Measurements from ENCODE around the gene SP6. TPM values are rescaled to one million over a fixed set of nuclear protein-coding genes. Genes with fewer than 3 reads are reported as not detected.

SP6 gene
- total RNA-seq, 1 experiment from 2014 or later: 3.1 TPM

DNA sequence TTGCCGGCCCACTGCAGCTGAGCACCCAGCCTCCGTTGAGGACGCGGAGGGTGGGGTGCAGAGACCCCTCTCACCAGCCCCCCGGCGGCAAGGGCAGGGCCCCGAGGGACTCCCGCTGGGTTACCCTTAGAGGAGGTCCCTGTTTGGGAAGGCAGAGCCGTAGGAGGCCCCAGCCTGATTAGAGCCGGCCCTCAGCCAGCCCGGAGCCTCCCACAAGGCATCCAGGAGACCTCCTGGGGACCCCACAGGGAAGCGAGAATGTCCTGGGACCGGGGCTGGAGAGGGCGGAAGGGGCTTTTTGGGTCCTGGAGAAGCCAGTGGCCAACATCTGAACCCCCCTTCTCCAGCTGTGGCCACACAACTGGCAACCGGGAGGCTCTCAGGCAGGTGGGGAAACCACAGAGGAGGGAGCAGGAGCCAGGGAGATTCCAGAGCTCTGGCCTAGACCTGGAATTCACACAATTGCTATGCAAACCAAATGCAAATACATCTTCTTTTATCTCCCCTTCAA lies 21.7 kb upstream of the SP6 start:
- no peak for DNase-seq
- Histone ChIP-seq H3K79me2 (ENCODE audit: low read length) (no peaks in the 10 kb centered on the region), H3K27ac (ENCODE audit: low read length) (no peak overlapping the region), H3K9me2 (replicated peaks; ENCODE audit: low read length) (no peaks in the 10 kb centered on the region), H4K20me1 (ENCODE audit: low read length) (no peaks in the 10 kb centered on the region), H3K36me3 (ENCODE audit: low read depth, low read length) (no peaks in the 10 kb centered on the region), H3K4me1 (ENCODE audit: insufficient read depth, low read length) (no peaks in the 10 kb centered on the region), H3K9ac (ENCODE audit: low read length) (no peak overlapping the region), H2AFZ (ENCODE audit: low read length) (no peak overlapping the region), H3F3A (ENCODE audit: low read length, unreplicated experiment) (no peaks in the 10 kb centered on the region), H3K4me2 (ENCODE audit: low read length) (no peak overlapping the region), H3K4me3 (ENCODE audit: low read length) (no peak overlapping the region), H3K27me3 (ENCODE audit: low read length) (no peaks in the 10 kb centered on the region), H3K9me3 (ENCODE audit: low read length) (no peaks in the 10 kb centered on the region)
- ATAC-seq: no peak
- TF ChIP-seq EZH2 (IDR thresholded peaks at IDR 0.05; ENCODE audit: low read length, unreplicated experiment): no peak
- no peak for TF ChIP-seq CTCF (conservative IDR thresholded peaks at IDR 0.05; ENCODE audit: low read depth, low read length)
- no peak for TF ChIP-seq EZH2phosphoT487 (IDR thresholded peaks at IDR 0.05; ENCODE audit: borderline replicate concordance, low read length)
- intact Hi-C loops (cut with micrococcal nuclease): no loop called here
- CTCF ChIA-PET: interaction anchor here (0.6 kb wide), 1 partner anchor 141 kb away, joined by 3 read pairs; no protein-coding TSS in a partner anchor
- BruUV-seq (replicated peaks): no TSS peak
- POLR2A ChIA-PET (ENCODE audit: unreplicated experiment): no interaction called here

DNA sequence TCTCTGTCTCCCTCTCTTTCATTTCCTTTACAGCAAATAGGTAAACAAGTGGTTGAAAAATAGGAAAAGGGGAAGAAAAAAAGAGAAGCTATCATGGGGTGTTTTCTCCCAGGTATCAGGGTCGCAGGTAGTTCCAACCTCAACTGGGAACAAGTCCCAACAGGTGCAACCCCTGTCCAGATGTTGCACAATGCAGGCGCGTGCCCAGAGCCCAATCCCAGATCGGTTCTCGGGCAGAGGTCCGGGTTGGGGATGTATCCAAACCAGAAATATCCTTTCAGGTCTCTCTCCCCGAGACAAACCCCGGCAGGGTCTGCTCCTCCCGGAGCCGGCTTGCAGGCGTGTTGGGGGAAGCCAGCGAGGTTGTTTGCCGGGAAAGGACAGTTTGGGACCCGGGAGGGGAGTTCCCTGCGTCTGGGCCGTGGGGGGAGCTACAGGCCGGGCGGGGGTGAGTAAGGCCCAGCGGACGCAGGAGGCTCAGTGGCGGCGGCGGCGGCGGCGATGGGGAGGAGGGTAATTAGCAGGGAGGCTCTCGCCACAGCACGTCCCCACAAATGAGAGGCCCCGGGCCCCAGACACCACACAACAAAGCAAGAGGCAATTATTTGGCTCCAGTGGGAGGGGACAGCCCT lies 21.2 kb upstream of the SP6 start:
- Histone ChIP-seq H3K4me1 (ENCODE audit: insufficient read depth, low read length) (no peaks in the 10 kb centered on the region), H4K20me1 (ENCODE audit: low read length) (no peaks in the 10 kb centered on the region), H3F3A (ENCODE audit: low read length, unreplicated experiment) (no peaks in the 10 kb centered on the region), H3K4me2 (ENCODE audit: low read length) (no peak overlapping the region), H2AFZ (ENCODE audit: low read length) (no peak overlapping the region), H3K79me2 (ENCODE audit: low read length) (no peaks in the 10 kb centered on the region), H3K9ac (ENCODE audit: low read length) (no peak overlapping the region), H3K36me3 (ENCODE audit: low read depth, low read length) (no peaks in the 10 kb centered on the region), H3K4me3 (ENCODE audit: low read length) (no peak overlapping the region), H3K27ac (ENCODE audit: low read length) (no peak overlapping the region), H3K9me3 (ENCODE audit: low read length) (no peaks in the 10 kb centered on the region), H3K9me2 (replicated peaks; ENCODE audit: low read length) (no peaks in the 10 kb centered on the region), H3K27me3 (ENCODE audit: low read length) (no peaks in the 10 kb centered on the region)
- ChIA-PET POLR2A (ENCODE audit: unreplicated experiment) (no interaction called here), CTCF (no interaction called here)
- intact Hi-C loops (cut with micrococcal nuclease): no loop called here
- no peak for DNase-seq
- ATAC-seq: no peak
- TF ChIP-seq CTCF (conservative IDR thresholded peaks at IDR 0.05; ENCODE audit: low read depth, low read length) (no peak), EZH2 (IDR thresholded peaks at IDR 0.05; ENCODE audit: low read length, unreplicated experiment) (no peak), EZH2phosphoT487 (IDR thresholded peaks at IDR 0.05; ENCODE audit: borderline replicate concordance, low read length) (no peak)
- no TSS peak for BruUV-seq (replicated peaks)

GRCh38 chr17:47871048-47871447 lies 20.1 kb upstream of the SP6 start:
- no peak for DNase-seq
- no peaks in the 10 kb centered on the region for H3K9me2 ChIP-seq (replicated peaks; ENCODE audit: low read length)
- H3K4me3 ChIP-seq (ENCODE audit: low read length): no peak overlapping the region
- no peaks in the 10 kb centered on the region for H3K9me3 ChIP-seq (ENCODE audit: low read length)
- ChIA-PET CTCF (no interaction called here), POLR2A (ENCODE audit: unreplicated experiment) (no interaction called here)
- no peaks in the 10 kb centered on the region for H3F3A ChIP-seq (ENCODE audit: low read length, unreplicated experiment)
- H3K4me2 ChIP-seq (ENCODE audit: low read length): no peak overlapping the region
- no peak overlapping the region for H2AFZ ChIP-seq (ENCODE audit: low read length)
- no peaks in the 10 kb centered on the region for H3K4me1 ChIP-seq (ENCODE audit: insufficient read depth, low read length)
- H3K36me3 ChIP-seq (ENCODE audit: low read depth, low read length): no peaks in the 10 kb centered on the region
- TF ChIP-seq EZH2 (IDR thresholded peaks at IDR 0.05; ENCODE audit: low read length, unreplicated experiment) (no peak), EZH2phosphoT487 (IDR thresholded peaks at IDR 0.05; ENCODE audit: borderline replicate concordance, low read length) (no peak), CTCF (conservative IDR thresholded peaks at IDR 0.05; ENCODE audit: low read depth, low read length) (no peak)
- no peaks in the 10 kb centered on the region for H3K27me3 ChIP-seq (ENCODE audit: low read length)
- no peaks in the 10 kb centered on the region for H4K20me1 ChIP-seq (ENCODE audit: low read length)
- no TSS peak for BruUV-seq (replicated peaks)
- H3K9ac ChIP-seq (ENCODE audit: low read length): no peak overlapping the region
- intact Hi-C loops (cut with micrococcal nuclease): no loop called here
- ATAC-seq: no peak
- no peak overlapping the region for H3K27ac ChIP-seq (ENCODE audit: low read length)
- no peaks in the 10 kb centered on the region for H3K79me2 ChIP-seq (ENCODE audit: low read length)

All from PC-3 (cell line).